Stimulated activated CD4-positive, alpha-beta T cell treated with anti-CD3 and anti-CD28 coated beads, Interleukin-1b, Interleukin-23, amount 100 ng/mL, for 1 hour (primary cell): ENCODE results near the gene KIAA1755.
A peak's percentile ranks its signal among the peaks of the same experiment; 100 is the strongest.

ENCODE experiments used
- DNase-seq, 2 donors: peaks; one replicate each; pipeline ENCODE4 v3.0.0-alpha.2; 2020; ENCODE audit warnings: low read depth in 2 of 2

KIAA1755 gene

GRCh38 chr20:38166703-38167233 lies 93.8 kb downstream of the KIAA1755 start:
- DNase-seq = no peak

- DNase-seq = no peak
These were observed 94.4 kb downstream of the KIAA1755 start for GRCh38 chr20:38165966-38166702.

- peak in 1 of 2 donors; percentile 10 for DNase-seq
These were observed 95.2 kb downstream of the KIAA1755 start, which contains the start of gene TGM2 for GRCh38 chr20:38165089-38165965. Gene TGM2 (minus strand): TSS chr20:38165270. CDS start chr20:38165198, 72 bp downstream.

- no peak for DNase-seq
These were observed 95.9 kb downstream of the KIAA1755 start for GRCh38 chr20:38164624-38165088.

GRCh38 chr20:38164069-38164468 lies 96.5 kb downstream of the KIAA1755 start:
- DNase-seq = no peak

- DNase-seq = no peak
These were observed 97.4 kb downstream of the KIAA1755 start for GRCh38 chr20:38162878-38163875.

GRCh38 chr20:38162149-38162548 lies 98.4 kb downstream of the KIAA1755 start:
- DNase-seq = no peak

GRCh38 chr20:38161412-38161774 lies 99.1 kb downstream of the KIAA1755 start:
- no peak for DNase-seq
